GM19324 (cell line): ENCODE results near the gene DNAH7.
A peak's percentile ranks its signal among the peaks of the same experiment; 100 is the strongest.
"Not testable (repeated sequence)": the region's sequence is repeated elsewhere in the genome, so short reads cannot be mapped to it uniquely, and the experiment has no call there.

Experiments
- ATAC-seq: cut with Tn5 transposase; IDR thresholded peaks from one replicate; pipeline ENCODE4 v1.9.1; 2021; ENCODE audit warnings: mild to moderate bottlenecking, moderate library complexity; ENCODE audit not compliant: unreplicated experiment, low FRiP score

The DNAH7 gene

GRCh38 chr2:196068271-196069209, at the start of gene DNAH7:
TSS of gene DNAH7 (minus strand) at chr2:196068837. CDS start at chr2:196068711, 126 bp downstream.
- ATAC-seq, result peak; percentile 99

- no peak for ATAC-seq
Observed at GRCh38 chr2:196117214-196117705, 48.6 kb upstream of the DNAH7 start.

GRCh38 chr2:196113061-196113974, 44.7 kb upstream of the DNAH7 start:
- no peak for ATAC-seq

GRCh38 chr2:196112418-196113034, 43.9 kb upstream of the DNAH7 start:
- no peak for ATAC-seq

- ATAC-seq, result no peak
Observed at GRCh38 chr2:196108604-196109003, 40.0 kb upstream of the DNAH7 start.

- ATAC-seq, result no peak
Observed at GRCh38 chr2:196105951-196106350, 37.3 kb upstream of the DNAH7 start.

- no peak for ATAC-seq
Observed at GRCh38 chr2:196104066-196104465, 35.4 kb upstream of the DNAH7 start.

- no peak for ATAC-seq
Observed at GRCh38 chr2:196103626-196104025, 35.0 kb upstream of the DNAH7 start.

- peak; percentile 95 for ATAC-seq
Observed at GRCh38 chr2:196101325-196101991, 32.8 kb upstream of the DNAH7 start.

GRCh38 chr2:196099916-196100315, 31.3 kb upstream of the DNAH7 start:
- ATAC-seq, result no peak

GRCh38 chr2:196097864-196098660, 29.4 kb upstream of the DNAH7 start:
- no peak for ATAC-seq

- no peak for ATAC-seq
Observed at GRCh38 chr2:196096982-196097745, 28.5 kb upstream of the DNAH7 start.

GRCh38 chr2:196096264-196096663, 27.6 kb upstream of the DNAH7 start:
- no peak for ATAC-seq

- not testable (repeated sequence) for ATAC-seq
Observed at GRCh38 chr2:196089448-196089847, 20.8 kb upstream of the DNAH7 start.

GRCh38 chr2:196088203-196088602, 19.6 kb upstream of the DNAH7 start:
- no peak for ATAC-seq

- ATAC-seq, result no peak
Observed at GRCh38 chr2:196086517-196087368, 18.1 kb upstream of the DNAH7 start.

- no peak for ATAC-seq
Observed at GRCh38 chr2:196083601-196084000, 15.0 kb upstream of the DNAH7 start.

GRCh38 chr2:196080526-196080925, 11.9 kb upstream of the DNAH7 start:
- ATAC-seq, result peak; percentile 53
